B cell (primary cell): Measurements from ENCODE around the gene CPNE9. TPM values are rescaled to one million over a fixed set of nuclear protein-coding genes. Genes with fewer than 3 reads are reported as not detected.

Source experiments
- ATAC-seq: fragments of 200-7000 bp; cut with Tn5 transposase; one replicate; pipeline ENCODE4 v1.10.0; 2021; ENCODE audit warnings: low read depth, mild to moderate bottlenecking, moderate number of reproducible peaks, moderate library complexity
- CTCF ChIA-PET: fragments of 350-600 bp; sonication (Branson Sonifier 250); formaldehyde crosslinking; loops from one replicate; lab custom pipeline; 2021; ENCODE audit warnings: antibody characterized with exemption, inconsistent platforms; lab: Charles Lee
- POLR2A ChIA-PET: fragments of 350-600 bp; sonication (Branson Sonifier 250); formaldehyde crosslinking; loops from one replicate; lab custom pipeline; 2021; ENCODE audit warnings: antibody characterized with exemption; lab: Charles Lee
- DNase-seq: peaks from one replicate; pipeline ENCODE4 v3.0.0; 2013
- H2AFZ ChIP-seq: 2 replicates; pipeline ENCODE4 v1.6.1; 2012; ENCODE audit warnings: mild to moderate bottlenecking, low read depth, low read length; ENCODE audit not compliant: insufficient read depth, poor library complexity, severe bottlenecking
- H3K27ac ChIP-seq, 2 donors: 1 replicate in 1 of 2; 2 replicates in 1 of 2; pipeline ENCODE4 v1.5.1; 2012 to 2013; ENCODE audit warnings: low read length in 2 of 2, mild to moderate bottlenecking in 2 of 2, moderate library complexity in 1 of 2
- H3K27me3 ChIP-seq, 4 experiments: fragments of 200-600 bp in 1 of 4; sonication (generic) in 1 of 4; replicated peaks in 1 of 4; 1 replicate in 2 of 4; 2 replicates in 2 of 4; pipeline versions ENCODE4 v1.6.1 to v1.7.0; 2013 to 2016; ENCODE audit warnings: low read length in 3 of 4, mild to moderate bottlenecking in 2 of 4, mixed read lengths in 1 of 4, moderate library complexity in 1 of 4; ENCODE audit not compliant: insufficient read depth in 4 of 4, control insufficient read depth in 3 of 4; ENCODE audit errors: control extremely low read depth in 1 of 4
- H3K36me3 ChIP-seq, 2 experiments: replicated peaks in 1 of 2; 1 replicate in 1 of 2; 2 replicates in 1 of 2; pipeline versions ENCODE4 v1.6.1 to v1.7.1; 2013; ENCODE audit warnings: low read length in 1 of 2; ENCODE audit not compliant: insufficient read depth in 2 of 2, control insufficient read depth in 1 of 2; ENCODE audit errors: control extremely low read depth in 1 of 2, extremely low read depth in 1 of 2
- H3K4me1 ChIP-seq, 2 donors: fragments of 200-600 bp in 1 of 2; sonication (generic) in 1 of 2; 1 replicate in 1 of 2; 2 replicates in 1 of 2; pipeline versions ENCODE4 v1.5.1 to v1.6.1; 2013 to 2017; ENCODE audit warnings: low read length in 2 of 2; ENCODE audit not compliant: control insufficient read depth in 2 of 2, insufficient read depth in 2 of 2
- H3K4me2 ChIP-seq: replicated peaks from 2 replicates; pipeline ENCODE3; 2012; ENCODE audit warnings: mild to moderate bottlenecking, low read depth, low read length; ENCODE audit not compliant: poor library complexity, severe bottlenecking
- H3K4me3 ChIP-seq, 5 experiments: fragments of 200-600 bp in 1 of 5; sonication (generic) in 1 of 5; 1 replicate in 3 of 5; 2 replicates in 2 of 5; pipeline versions ENCODE4 v1.5.1 to v1.7.0; 2011 to 2016; ENCODE audit warnings: low read length in 4 of 5, mild to moderate bottlenecking in 4 of 5, low read depth in 2 of 5, control low read depth in 1 of 5, moderate library complexity in 1 of 5; ENCODE audit not compliant: insufficient read depth in 1 of 5; ENCODE audit errors: control extremely low read depth in 1 of 5, extremely low read depth in 1 of 5
- H3K79me2 ChIP-seq: fragments of 200-600 bp; sonication (generic); one replicate; pipeline ENCODE4 v1.6.0; 2016; ENCODE audit warnings: low read length; ENCODE audit not compliant: control insufficient read depth, insufficient read depth
- H3K9ac ChIP-seq: fragments of 200-600 bp; sonication (generic); 2 replicates; pipeline ENCODE4 v1.6.1; 2017; ENCODE audit warnings: mild to moderate bottlenecking, low read length, moderate library complexity
- H3K9me3 ChIP-seq, 3 donors: one replicate each; pipeline versions ENCODE4 v1.6.1 to v1.7.1; 2013; ENCODE audit warnings: low read length in 2 of 3; ENCODE audit not compliant: control insufficient read depth in 2 of 3, insufficient read depth in 1 of 3; ENCODE audit errors: control extremely low read depth in 1 of 3
- H4K20me1 ChIP-seq: 2 replicates; pipeline ENCODE4 v1.6.0; 2012; ENCODE audit warnings: mild to moderate bottlenecking, low read length; ENCODE audit not compliant: insufficient read depth, control insufficient read depth, poor library complexity, severe bottlenecking
- H3K27ac Mint-ChIP-seq: one replicate; pipeline ENCODE4 v1.8.0; 2021; ENCODE audit warnings: mixed read lengths
- H3K27me3 Mint-ChIP-seq: one replicate; pipeline ENCODE4 v1.8.0; 2021; ENCODE audit warnings: mixed read lengths
- H3K4me1 Mint-ChIP-seq: one replicate; pipeline ENCODE4 v1.8.0; 2021; ENCODE audit warnings: mixed read lengths
- H3K4me3 Mint-ChIP-seq: one replicate; pipeline ENCODE4 v1.8.0; 2021; ENCODE audit warnings: mixed read lengths
- H3K9me3 Mint-ChIP-seq: one replicate; pipeline ENCODE4 v1.8.0; 2022; ENCODE audit warnings: mixed read lengths; ENCODE audit not compliant: insufficient read depth
- EZH2 ChIP-seq: IDR thresholded peaks from 2 replicates; pipeline ENCODE4 v1.6.1; 2012; ENCODE audit warnings: borderline replicate concordance, low read depth, mild to moderate bottlenecking, moderate library complexity, low read length; ENCODE audit not compliant: insufficient read depth, poor library complexity, severe bottlenecking
- WGBS: methylation state at CpG from one replicate; pipeline ENCODE4 v1.1.5; 2013; ENCODE audit warnings: missing lambda C conversion rate; ENCODE audit not compliant: insufficient coverage; 5-methylcytosine and 5-hydroxymethylcytosine counted together
- intact Hi-C: fragments of 100-400 bp; cut with micrococcal nuclease; formaldehyde crosslinking; loops from one replicate; pipeline ENCODE4 v1.10.0; 2022
- polyA plus RNA-seq: library from polyadenylated mRNA; depleted of rRNA; stranded (reverse); fragments of >200 nt; gene quantifications from 2 replicates; pipeline ENCODE4 v1.2.3, GENCODE V29; 2012
- total RNA-seq, 2 donors: library from RNA; stranded (reverse); fragments of 120-200 nt in 1 of 2; gene quantifications; 1 replicate in 1 of 2; 2 replicates in 1 of 2; pipeline versions ENCODE4 v1.2.3 to v1.2.4, GENCODE V29; 2013 to 2022
- TF ChIP-seq, protein P1 (sequence below): fragments of 200-600 bp; IDR thresholded peaks from one replicate; pipeline ENCODE4 v1.8.0; 2022; ENCODE audit warnings: antibody characterized with exemption, mild to moderate bottlenecking

CPNE9 gene
- total and polyA plus RNA-seq, 2 donors (not counting 1 experiment from before 2014, with no cell fraction given) = 0.30 to 0.37 TPM

DNA sequence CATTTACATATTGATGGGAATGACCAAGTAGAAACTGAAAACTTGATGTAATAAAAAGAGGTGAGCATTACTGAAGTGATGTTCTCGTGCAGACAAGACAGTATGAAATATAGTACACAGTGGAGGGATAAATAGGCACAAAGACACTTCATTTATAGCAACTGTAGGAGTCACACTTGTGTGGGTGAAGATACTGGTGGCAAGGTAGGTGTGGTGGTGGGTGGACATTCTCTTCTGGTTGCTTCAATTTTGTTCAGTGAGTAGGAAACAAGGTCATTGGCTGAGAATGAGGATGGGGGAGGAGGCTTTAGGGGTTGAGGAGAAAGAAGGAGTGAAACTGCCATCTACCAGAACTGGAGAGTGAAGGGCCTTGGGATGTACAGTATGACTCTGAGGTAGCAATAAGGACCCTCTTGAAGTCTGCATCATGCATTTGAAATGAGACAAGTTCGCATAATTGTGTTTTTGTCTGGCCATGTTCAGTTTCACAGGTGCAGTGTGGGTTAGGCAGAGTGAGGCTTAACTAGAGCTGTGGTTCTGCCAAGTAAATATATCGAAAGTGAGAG is 6.6 kb downstream of the CPNE9 start:
- H3K4me3 ChIP-seq = no peak overlapping the region
- no peak for TF ChIP-seq EZH2
- intact Hi-C loops = no loop called here
- ATAC-seq (no peak), DNase-seq (no peak)
- no peaks in the 10 kb centered on the region for H3K4me1 ChIP-seq
- no peaks in the 10 kb centered on the region for H4K20me1 ChIP-seq
- H3K27me3 Mint-ChIP-seq = peaks cover 39% of the 10 kb centered on the region
- no peak overlapping the region for H3K27ac Mint-ChIP-seq
- WGBS = 88% methylated on average over 3 of the region's 3 CpGs
- H3K9me3 Mint-ChIP-seq = no peaks in the 10 kb centered on the region
- POLR2A ChIA-PET = no interaction called here
- H3K4me2 ChIP-seq = no peak overlapping the region
- H2AFZ ChIP-seq = no peak overlapping the region
- H3K9me3 ChIP-seq = no peaks in the 10 kb centered on the region
- no peak overlapping the region for H3K4me3 Mint-ChIP-seq
- no peak overlapping the region for H3K27ac ChIP-seq
- H3K27me3 ChIP-seq = peaks cover 0 to 9% (median 4%) of the 10 kb centered on the region in 4 experiments
- no peaks in the 10 kb centered on the region for H3K36me3 ChIP-seq
- CTCF ChIA-PET = no interaction called here
- H3K4me1 Mint-ChIP-seq = peaks cover 1% of the 10 kb centered on the region
- H3K79me2 ChIP-seq = no peaks in the 10 kb centered on the region
- H3K9ac ChIP-seq = no peak overlapping the region

DNA sequence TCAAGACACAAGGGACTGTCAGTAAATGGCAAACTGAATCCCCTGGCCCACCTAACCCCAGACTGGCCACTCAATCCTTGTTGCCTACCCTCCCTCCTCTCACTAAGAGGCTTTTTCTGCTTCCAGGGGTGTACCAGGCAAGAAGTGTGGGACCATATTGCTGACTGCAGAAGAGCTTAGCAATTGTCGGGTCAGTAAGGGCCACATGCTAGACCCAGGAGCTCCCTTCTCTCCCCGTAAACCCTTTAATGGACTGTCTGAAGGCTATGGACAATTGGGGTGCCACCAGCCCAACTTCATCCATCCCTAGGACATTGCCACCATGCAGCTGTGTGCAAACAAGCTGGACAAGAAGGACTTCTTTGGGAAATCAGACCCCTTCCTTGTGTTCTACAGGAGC is 8.8 kb downstream of the CPNE9 start:
- no peaks in the 10 kb centered on the region for H3K9me3 ChIP-seq
- POLR2A ChIA-PET = no interaction called here
- H3K27me3 ChIP-seq = peaks cover 0 to 4% (median 2%) of the 10 kb centered on the region in 4 experiments
- Mint-ChIP-seq H3K4me1 (peaks cover 3% of the 10 kb centered on the region), H3K9me3 (no peaks in the 10 kb centered on the region), H3K4me3 (no peak overlapping the region), H3K27ac (no peak overlapping the region), H3K27me3 (peaks cover 38% of the 10 kb centered on the region)
- H3K27ac ChIP-seq = no peak overlapping the region
- TF ChIP-seq, protein P1, sequence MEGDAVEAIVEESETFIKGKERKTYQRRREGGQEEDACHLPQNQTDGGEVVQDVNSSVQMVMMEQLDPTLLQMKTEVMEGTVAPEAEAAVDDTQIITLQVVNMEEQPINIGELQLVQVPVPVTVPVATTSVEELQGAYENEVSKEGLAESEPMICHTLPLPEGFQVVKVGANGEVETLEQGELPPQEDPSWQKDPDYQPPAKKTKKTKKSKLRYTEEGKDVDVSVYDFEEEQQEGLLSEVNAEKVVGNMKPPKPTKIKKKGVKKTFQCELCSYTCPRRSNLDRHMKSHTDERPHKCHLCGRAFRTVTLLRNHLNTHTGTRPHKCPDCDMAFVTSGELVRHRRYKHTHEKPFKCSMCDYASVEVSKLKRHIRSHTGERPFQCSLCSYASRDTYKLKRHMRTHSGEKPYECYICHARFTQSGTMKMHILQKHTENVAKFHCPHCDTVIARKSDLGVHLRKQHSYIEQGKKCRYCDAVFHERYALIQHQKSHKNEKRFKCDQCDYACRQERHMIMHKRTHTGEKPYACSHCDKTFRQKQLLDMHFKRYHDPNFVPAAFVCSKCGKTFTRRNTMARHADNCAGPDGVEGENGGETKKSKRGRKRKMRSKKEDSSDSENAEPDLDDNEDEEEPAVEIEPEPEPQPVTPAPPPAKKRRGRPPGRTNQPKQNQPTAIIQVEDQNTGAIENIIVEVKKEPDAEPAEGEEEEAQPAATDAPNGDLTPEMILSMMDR = no peak
- no peak for TF ChIP-seq EZH2
- no peak overlapping the region for H3K4me2 ChIP-seq
- no peak overlapping the region for H3K9ac ChIP-seq
- ATAC-seq = no peak
- H4K20me1 ChIP-seq = no peaks in the 10 kb centered on the region
- no peak overlapping the region for H2AFZ ChIP-seq
- CTCF ChIA-PET = no interaction called here
- no peak overlapping the region for H3K4me3 ChIP-seq
- no peaks in the 10 kb centered on the region for H3K36me3 ChIP-seq
- H3K79me2 ChIP-seq = no peaks in the 10 kb centered on the region
- 63% methylated on average over 2 of the region's 2 CpGs for WGBS
- no peaks in the 10 kb centered on the region for H3K4me1 ChIP-seq
- no peak for DNase-seq
- intact Hi-C loops = no loop called here
